HG03571 (cell line): ENCODE data around the gene CLRN3.

Experiments
- ATAC-seq: cut with Tn5 transposase; IDR thresholded peaks from one replicate; pipeline ENCODE4 v1.9.1; 2021; ENCODE audit not compliant: unreplicated experiment

Gene CLRN3, protein sequence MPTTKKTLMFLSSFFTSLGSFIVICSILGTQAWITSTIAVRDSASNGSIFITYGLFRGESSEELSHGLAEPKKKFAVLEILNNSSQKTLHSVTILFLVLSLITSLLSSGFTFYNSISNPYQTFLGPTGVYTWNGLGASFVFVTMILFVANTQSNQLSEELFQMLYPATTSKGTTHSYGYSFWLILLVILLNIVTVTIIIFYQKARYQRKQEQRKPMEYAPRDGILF

GRCh38 chr10:127892743-127893142 is at the start of gene CLRN3:
Gene CLRN3, minus strand, starts transcription at chr10:127892941. Its CDS starts 157 bp downstream, at chr10:127892784.
- no peak for ATAC-seq

GRCh38 chr10:127940866-127941640 is 48.3 kb upstream of the CLRN3 start:
- no peak for ATAC-seq

GRCh38 chr10:127939786-127940330 is 47.1 kb upstream of the CLRN3 start:
- ATAC-seq = no peak

- ATAC-seq = no peak
These were observed 45.2 kb upstream of the CLRN3 start for GRCh38 chr10:127937915-127938463.

GRCh38 chr10:127937069-127937468 is 44.3 kb upstream of the CLRN3 start:
- no peak for ATAC-seq

- ATAC-seq = no peak
These were observed 42.4 kb upstream of the CLRN3 start for GRCh38 chr10:127935071-127935561.

DNA sequence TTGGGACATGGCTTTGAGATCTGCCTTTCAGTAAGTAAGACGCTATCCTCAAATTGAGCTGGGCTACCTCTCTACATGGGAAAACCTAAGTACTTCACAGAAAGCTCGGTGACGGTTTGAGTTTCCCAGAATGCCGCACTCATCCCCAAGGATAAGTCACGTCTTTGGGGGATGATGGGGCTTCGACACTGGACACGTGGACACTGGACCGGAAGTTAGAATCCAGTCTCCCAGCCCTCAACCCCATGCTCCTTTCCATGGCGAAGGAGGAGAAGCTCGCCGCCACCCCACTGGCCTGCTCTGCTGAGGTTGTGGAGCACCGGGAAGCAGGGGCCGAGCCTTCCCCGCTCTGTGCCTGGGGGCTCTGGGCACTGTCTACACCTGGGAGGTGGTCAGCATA is 41.6 kb upstream of the CLRN3 start:
- no peak for ATAC-seq

DNA sequence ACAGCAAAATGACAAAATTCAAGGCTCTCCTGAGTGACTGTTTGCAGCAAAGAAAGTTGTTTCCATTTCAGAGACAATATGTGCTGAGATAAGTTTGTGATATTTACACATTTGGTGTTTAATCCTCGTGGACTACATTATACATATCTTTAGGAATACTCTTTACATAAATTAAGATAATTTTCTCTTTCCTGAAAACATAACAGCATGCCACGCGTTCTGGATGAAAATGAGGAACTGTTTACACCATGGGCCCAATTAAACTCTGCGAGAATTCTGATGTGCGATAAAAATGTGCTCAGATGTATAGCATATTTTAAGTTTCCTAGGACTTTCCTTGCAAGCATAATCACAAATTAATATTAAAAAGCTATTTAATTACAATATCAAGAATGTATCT is 40.5 kb upstream of the CLRN3 start:
- no peak for ATAC-seq

DNA sequence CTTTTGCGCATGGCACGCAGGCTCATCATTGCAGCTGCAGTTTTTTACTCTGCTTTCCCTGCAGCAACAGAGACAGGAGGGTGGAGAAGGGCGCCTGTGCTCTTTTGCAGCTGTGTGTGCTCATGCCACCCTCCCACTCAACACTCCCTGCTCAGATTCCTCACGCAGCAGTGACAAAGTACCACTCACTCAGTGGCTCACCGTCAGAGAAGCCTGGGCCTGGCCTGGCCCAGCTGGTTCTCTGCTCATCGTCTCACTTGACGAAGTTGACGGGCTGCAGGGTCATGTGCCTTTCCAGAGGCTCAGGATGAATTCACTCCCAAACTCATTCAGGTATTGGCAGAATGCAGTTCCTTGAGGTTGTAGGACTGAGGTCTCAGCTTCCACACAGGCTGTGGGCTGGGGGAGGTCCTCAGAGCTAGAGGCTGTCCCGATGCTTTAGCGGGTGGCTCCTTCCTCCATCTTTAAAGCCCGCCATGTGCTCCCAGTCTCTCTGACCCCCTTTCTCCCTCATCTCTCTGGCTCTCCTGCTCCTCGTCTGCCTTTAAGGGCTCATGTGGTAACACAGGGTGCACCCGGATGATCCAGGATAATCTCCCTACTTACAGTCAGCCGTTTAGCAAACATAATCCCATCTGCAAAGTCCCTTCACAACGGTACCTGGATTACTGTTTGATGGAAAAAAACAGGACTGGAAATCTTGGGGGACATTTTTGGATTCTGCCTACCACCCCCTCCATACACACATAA is 40.0 kb upstream of the CLRN3 start:
- no peak for ATAC-seq

DNA sequence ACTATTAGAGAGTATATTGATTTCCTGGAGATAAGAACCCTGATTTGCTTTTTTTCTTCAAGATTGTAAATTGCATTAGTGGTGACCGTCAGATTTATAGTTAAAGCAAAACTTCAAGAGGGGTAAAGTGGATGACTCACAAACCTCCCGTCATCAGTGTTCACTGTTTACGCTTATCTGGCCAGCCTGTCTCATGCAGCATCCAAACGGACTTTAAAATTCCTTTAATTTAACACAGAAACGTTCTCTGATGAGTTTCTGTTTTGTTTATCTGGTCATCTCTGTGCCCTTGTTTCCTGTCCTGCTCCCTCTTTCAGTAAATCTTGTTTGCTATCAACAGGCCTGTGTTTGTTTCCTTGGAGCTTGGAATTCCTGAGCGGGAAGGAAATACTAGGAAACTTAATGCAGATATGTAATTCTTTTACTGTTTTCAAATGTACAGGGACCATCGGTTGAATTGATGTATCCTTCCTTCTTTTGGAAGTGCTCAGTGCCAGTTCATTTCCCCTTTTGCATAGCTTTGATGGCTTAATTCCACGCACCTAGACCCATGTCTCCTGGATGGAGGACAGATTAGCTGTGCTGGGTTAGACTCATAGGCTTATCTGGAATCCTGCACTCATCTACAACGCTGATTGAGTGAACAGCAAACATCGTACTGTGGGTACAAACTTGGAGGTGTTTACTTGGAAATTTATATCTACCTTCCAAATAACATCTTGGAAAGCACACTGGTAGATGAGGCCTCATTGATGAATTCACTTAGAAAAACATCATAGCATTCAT is 35.5 kb upstream of the CLRN3 start:
- ATAC-seq = no peak

DNA sequence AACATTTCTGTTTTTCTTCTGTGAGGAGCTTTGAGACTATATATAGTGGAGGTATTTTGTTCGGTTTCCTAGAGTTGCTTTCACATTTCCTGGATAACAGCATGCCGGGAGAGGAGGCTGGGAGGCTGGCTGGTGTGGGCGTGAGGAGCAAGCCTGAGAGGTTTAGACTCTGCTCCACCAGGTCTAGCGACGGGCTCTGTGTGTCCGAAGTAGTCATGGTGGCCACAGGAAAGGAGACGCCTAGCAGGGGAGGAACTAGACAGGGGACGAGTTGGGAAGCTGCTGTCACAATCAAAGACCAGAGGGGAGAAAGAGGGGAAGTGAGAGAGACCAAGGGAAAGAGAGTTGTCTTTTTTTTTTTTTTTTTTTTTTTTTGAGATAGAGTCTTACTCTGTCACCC is 33.7 kb upstream of the CLRN3 start:
- no peak for ATAC-seq

DNA sequence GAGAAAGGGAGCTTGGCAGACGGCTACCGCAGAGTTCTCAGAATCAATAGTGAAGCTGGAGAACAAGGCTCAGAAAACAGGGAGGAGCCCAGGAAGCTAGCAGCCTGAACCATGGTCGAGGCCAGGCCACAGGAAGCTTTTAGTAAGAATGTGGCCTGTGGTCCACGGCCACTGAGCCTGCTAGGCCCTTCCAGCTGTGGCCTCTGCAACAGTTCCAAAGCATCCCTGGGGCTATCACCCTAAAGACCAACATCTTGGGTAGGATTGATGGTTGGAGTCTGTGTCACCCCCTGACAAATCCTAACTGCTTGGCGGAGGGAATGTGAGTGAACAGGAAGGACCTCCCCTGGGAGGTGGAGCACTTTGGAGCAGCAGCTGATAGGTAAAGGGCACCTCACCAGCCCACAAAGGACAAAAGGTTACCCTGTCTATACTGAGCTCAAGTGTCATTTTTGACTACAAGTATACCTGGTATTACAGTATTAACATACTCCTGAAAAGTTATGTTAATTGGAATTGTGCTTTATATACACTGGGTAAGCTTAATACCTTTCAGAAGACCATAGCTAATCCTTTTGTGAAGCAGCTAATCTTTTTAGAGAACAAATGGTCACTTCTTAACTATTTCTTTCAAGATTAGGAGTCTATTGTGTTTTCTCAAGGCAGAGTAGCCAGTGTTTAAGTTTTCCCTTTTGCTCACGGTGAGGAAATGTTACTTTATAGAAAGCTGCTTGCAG is 32.9 kb upstream of the CLRN3 start:
- no peak for ATAC-seq

GRCh38 chr10:127923646-127924045 is 30.9 kb upstream of the CLRN3 start:
- no peak for ATAC-seq

DNA sequence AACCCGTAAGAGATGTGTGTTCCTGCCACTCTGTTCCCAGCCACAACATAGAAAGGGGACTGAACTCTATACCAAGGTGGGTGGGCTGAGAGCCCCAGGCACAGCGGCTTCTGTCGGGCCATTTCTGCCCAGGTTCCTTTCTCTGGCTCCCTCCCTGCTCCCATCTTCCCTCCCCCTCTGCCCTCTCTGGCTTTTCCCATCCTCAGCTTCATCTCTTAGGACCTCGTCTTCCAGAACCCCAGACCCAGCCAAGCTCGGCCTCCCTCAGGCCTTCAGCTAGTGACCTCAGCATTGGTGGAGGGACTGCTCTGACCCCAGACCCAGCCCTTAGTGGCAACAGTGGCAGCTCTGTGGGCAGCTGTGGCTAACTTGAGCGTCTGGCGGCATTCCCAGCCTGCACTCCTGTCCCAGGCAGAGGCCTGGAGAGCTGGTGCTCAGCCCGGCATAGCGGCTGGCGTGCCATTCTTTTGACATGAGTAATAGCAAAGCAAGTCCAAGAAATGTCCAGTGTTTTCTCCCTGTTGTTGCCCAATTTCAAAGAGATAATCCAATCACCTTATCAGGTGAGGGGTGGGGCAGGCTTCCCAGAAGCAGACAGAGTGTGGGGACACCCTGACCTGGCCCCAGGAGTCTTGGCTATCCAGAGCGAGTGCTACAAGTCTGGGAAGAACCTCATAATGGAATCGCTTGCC is 30.1 kb upstream of the CLRN3 start:
- no peak for ATAC-seq

GRCh38 chr10:127922206-127922605 is 29.5 kb upstream of the CLRN3 start:
- no peak for ATAC-seq

GRCh38 chr10:127921753-127922145 is 29.0 kb upstream of the CLRN3 start:
- no peak for ATAC-seq

GRCh38 chr10:127921075-127921752 is 28.5 kb upstream of the CLRN3 start:
- no peak for ATAC-seq

- ATAC-seq = no peak
These were observed 27.7 kb upstream of the CLRN3 start for GRCh38 chr10:127920306-127921074.
